NCI-H2081 (cell line): ENCODE data around the gene ZNF827.

ENCODE experiments used
- DNase-seq, 2 experiments: peaks; one replicate each; lab custom pipeline; 2025; lab: John Stamatoyannopoulos, UW

ZNF827 gene

GRCh38 chr4:145762719-145763118 is 175.9 kb downstream of the ZNF827 start:
- DNase-seq = no peak

- DNase-seq = no peak
Observed at GRCh38 chr4:145760961-145761929, 177.4 kb downstream of the ZNF827 start.

- DNase-seq = no peak
Observed at GRCh38 chr4:145760176-145760575, 178.4 kb downstream of the ZNF827 start.

- DNase-seq = peak in 1 of 2 experiments; percentile 2
Observed at GRCh38 chr4:145757188-145757587, 181.4 kb downstream of the ZNF827 start.

- DNase-seq = no peak
Observed at GRCh38 chr4:145756244-145756643, 182.4 kb downstream of the ZNF827 start.

GRCh38 chr4:145755802-145756201 is 182.8 kb downstream of the ZNF827 start:
- DNase-seq = no peak

- DNase-seq = no peak
Observed at GRCh38 chr4:145743641-145744040, 195.0 kb downstream of the ZNF827 start.

- DNase-seq = no peak
Observed at GRCh38 chr4:145740806-145741205, 197.8 kb downstream of the ZNF827 start.

- DNase-seq = no peak
Observed at GRCh38 chr4:145739845-145740244, 198.8 kb downstream of the ZNF827 start.

- peak in 1 of 2 experiments; percentile 45 for DNase-seq
Observed at GRCh38 chr4:145736241-145736831, 202.3 kb downstream of the ZNF827 start.

- DNase-seq = no peak
Observed at GRCh38 chr4:145735827-145736226, 202.8 kb downstream of the ZNF827 start.

- no peak for DNase-seq
Observed at GRCh38 chr4:145735347-145735675, 203.3 kb downstream of the ZNF827 start.

- DNase-seq = no peak
Observed at GRCh38 chr4:145734576-145735346, 203.9 kb downstream of the ZNF827 start.

- no peak for DNase-seq
Observed at GRCh38 chr4:145734031-145734430, 204.6 kb downstream of the ZNF827 start.

- DNase-seq = peak; percentile 88
Observed at GRCh38 chr4:145732895-145733880, 205.4 kb downstream of the ZNF827 start.

- no peak for DNase-seq
Observed at GRCh38 chr4:145732001-145732815, 206.4 kb downstream of the ZNF827 start.

- peak; percentile 34 to 76 for DNase-seq
Observed at GRCh38 chr4:145731028-145731427, 207.6 kb downstream of the ZNF827 start.

GRCh38 chr4:145730026-145730425 is 208.6 kb downstream of the ZNF827 start:
- DNase-seq = no peak

GRCh38 chr4:145723336-145723735 is 215.3 kb downstream of the ZNF827 start:
- no peak for DNase-seq

GRCh38 chr4:145722561-145722960 is 216.1 kb downstream of the ZNF827 start:
- DNase-seq = peak in 1 of 2 experiments; percentile 6
